ENCODE data around the gene RRAD. TPM values are rescaled to one million over a fixed set of nuclear protein-coding genes. Genes with fewer than 3 reads are reported as not detected.

Gene RRAD
- total RNA-seq, 2 experiments from 2014 or later = 1.0 to 1.3 TPM

DNA sequence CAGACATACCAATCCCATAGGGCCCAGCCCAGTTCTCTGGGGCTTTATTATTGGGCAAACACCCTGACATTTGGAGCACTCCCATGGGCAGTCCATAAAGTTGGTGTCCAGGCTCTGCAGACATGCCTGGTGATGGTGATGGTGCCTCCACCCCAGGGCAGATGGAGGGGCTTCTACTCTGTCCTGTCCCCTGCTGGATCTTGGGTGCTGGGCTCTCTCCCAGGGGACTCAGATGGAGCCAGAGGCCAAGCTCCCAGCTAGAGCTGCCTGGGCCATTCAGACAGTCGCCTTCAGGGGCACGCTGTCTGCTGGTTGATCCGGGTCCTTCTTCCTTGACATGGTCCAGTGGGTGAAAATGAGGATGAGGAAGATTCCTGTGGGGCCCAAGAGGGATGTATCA is 17.2 kb downstream of the RRAD start:
- CTCF ChIA-PET = no interaction called here
- Mint-ChIP-seq H3K36me3 (ENCODE audit: low read depth) (no peaks in the 10 kb centered on the region), H3K27me3 (no peaks in the 10 kb centered on the region), H3K4me1 (peaks cover 8% of the 10 kb centered on the region), H3K4me3 (no peak overlapping the region), H3K27ac (no peak overlapping the region), H3K9me3 (no peaks in the 10 kb centered on the region)
- DNase-seq = no peak
- POLR2A ChIA-PET = no interaction called here

DNA sequence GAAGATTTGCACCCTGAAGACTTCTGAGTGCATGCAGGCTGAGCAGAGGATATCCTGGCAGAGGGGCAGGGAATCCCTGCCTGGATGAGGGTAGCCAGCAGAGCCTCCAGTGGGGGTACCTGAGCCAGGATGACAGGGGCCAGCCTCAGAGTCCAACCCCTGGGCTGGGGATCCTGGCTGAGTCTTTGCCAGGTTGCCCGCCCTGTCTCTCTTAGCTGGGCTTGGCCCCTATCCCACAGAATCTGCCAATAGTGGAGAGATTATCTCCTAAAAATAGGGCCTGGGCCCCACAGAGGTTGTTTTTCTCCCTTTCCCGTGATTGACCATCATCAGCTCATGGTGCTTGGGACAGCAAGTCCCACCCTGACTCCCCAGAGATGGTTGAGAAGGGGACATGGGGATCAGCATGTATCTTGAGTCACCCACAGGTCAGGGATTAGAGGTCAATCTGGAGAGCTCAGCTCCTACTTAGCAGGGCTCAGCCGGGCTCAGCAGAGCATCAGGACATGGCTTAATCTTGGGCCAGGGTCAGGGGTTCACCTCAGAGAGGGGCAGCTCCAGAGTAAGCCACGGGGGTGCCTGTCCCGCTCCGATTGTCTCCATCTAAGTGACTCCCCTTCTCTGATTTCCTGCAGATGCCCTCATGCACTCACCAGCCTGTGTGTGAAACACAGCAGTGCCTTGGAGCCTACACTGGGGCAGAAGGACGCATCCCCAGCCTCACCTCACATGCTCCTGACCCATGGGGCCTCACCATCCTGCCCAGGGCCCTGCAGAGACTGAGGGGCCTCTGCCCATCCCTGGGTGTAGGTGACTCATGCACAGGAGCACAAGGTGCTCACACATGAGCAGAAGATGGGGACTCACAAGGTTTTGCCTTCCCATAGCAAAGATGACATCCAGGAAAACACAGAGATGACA is 18.2 kb downstream of the RRAD start:
- H3K9me3 Mint-ChIP-seq = no peaks in the 10 kb centered on the region
- DNase-seq = no peak
- no peak overlapping the region for H3K27ac Mint-ChIP-seq
- no peaks in the 10 kb centered on the region for H3K36me3 Mint-ChIP-seq (ENCODE audit: low read depth)
- CTCF ChIA-PET = interaction anchor here (1.1 to 1.3 kb wide), 3 partner anchors 12 to 39 kb away, joined by 3 to 4 read pairs (median 3); no protein-coding TSS in a partner anchor
- H3K4me1 Mint-ChIP-seq = peaks cover 8% of the 10 kb centered on the region
- POLR2A ChIA-PET = interaction anchor here (0.9 to 2.1 kb wide), 3 partner anchors 12 to 26 kb away, joined by 4 to 7 read pairs (median 4); partner anchors contain the start of gene PDP2
- no peaks in the 10 kb centered on the region for H3K27me3 Mint-ChIP-seq
- H3K4me3 Mint-ChIP-seq = no peak overlapping the region

DNA sequence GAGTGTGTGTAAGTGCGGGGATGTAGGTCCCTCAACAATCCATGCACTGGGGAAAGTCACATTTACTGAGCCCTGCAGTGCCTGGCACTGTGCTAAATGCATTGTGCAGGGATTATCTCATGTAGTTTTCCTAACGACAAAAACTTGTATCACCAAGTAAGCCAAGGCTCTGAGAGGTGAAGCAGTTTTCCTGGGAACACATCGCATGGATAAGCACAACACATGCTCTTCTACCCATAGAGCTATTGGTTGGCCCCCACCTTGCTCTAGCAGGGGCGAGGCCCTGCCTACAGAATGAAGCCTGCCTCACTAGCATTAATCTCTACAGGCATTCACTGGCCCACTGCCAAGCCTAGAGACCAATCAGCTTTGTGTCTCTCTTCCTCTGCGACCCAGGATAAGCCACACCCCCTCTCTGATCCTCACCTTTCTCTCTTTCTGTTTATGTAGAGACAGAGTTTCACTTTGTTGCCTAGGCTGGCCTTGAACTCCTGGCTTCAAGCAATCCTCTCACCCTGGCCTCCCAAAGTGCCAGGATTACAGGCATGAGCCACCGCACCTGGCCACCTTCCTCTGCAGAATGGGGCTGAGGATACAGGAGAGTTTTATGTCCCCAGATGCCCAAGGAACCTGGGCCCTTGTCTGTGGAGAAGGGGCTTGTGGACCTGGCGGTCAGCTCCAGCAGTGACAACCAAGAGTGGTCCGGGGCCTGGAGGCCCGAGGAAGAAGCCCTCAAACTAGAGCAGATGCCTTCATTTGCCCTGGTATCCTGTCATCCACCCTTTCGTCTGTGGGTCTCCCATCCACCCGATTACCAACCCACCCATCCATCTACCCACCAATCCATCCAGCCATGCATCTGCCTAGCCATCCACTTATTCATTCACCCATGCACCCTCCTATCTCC is 19.4 kb downstream of the RRAD start:
- ChIA-PET CTCF (interaction anchor here (1.1 to 3.6 kb wide), 4 partner anchors 11 to 38 kb away, joined by 3 to 15 read pairs (median 3); no protein-coding TSS in a partner anchor), POLR2A (interaction anchor here (0.8 to 2.1 kb wide), 3 partner anchors 11 to 25 kb away, joined by 3 to 7 read pairs (median 4); partner anchors contain the start of gene PDP2)
- Mint-ChIP-seq H3K27ac (no peak overlapping the region), H3K36me3 (ENCODE audit: low read depth) (no peaks in the 10 kb centered on the region), H3K9me3 (no peaks in the 10 kb centered on the region), H3K4me1 (peaks cover 8% of the 10 kb centered on the region), H3K4me3 (no peak overlapping the region), H3K27me3 (no peaks in the 10 kb centered on the region)
- DNase-seq = peak; percentile 56

DNA sequence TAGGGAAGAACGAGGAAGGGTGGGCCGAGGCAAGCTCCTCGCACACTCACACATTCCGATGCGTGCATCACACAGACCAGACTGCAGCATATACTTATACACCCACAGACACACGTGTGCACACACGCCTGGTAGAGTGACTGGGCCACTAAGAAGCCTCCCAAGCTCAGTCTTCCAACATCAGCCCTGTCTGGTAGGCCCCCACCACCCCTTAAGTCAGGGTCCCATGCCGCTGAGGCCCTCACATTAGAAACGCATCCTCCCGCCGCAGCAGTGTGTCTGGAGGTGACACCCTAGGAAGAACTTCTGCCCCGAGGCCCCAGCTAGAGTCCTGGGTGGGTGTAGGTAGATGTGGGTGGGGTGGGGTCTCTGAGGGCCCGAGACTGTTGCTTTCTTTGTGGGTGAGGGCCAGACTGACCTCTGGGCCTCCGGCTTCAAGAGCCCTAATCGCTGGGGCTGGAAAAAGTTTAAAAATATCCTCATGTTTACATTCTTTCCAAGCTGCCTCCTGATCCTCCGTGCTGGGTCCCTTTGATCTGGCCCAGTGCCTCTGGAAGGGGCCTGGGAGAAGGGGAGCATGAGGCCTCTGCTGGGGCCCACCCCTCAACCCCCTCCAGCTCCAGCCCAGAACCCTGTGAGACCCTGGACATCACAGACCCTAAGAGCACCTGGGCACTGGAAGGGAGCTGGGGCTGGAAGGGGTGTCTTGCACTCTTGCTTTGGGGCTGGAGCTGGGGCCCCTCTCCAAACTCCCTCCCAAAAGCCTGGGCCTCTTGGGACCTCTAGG is 20.3 kb downstream of the RRAD start:
- Mint-ChIP-seq H3K27me3 (no peaks in the 10 kb centered on the region), H3K36me3 (ENCODE audit: low read depth) (no peaks in the 10 kb centered on the region), H3K27ac (no peak overlapping the region), H3K9me3 (no peaks in the 10 kb centered on the region), H3K4me3 (no peak overlapping the region), H3K4me1 (peaks cover 8% of the 10 kb centered on the region)
- ChIA-PET CTCF (interaction anchor here (1.1 to 3.6 kb wide), 2 partner anchors 10 to 32 kb away, joined by 3 to 15 read pairs; no protein-coding TSS in a partner anchor), POLR2A (interaction anchor here (0.8 kb wide), 1 partner anchor 14 kb away, joined by 3 read pairs; no protein-coding TSS in a partner anchor)
- DNase-seq = no peak

DNA sequence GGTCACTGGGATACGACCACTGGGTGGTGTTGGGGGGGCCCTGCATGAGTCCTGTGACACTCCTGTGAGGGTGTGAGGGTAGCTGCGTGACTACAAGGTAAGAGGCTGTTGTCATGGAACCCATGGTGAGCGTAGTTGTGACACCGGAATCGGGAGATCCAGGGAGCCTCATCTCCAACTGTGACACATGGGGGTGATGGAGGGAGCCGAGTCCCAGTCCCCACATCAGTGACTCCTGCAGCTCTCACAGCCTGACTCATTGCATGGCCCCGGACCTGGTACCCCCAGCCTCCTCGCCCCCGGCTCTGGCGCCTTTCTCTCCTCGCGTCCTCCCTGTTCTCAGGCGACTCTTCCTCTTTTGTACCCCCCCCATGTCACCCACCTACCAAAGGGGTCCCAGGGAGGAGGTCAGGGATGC is 20.9 kb downstream of the RRAD start:
- Mint-ChIP-seq H3K4me3 (no peak overlapping the region), H3K4me1 (peaks cover 8% of the 10 kb centered on the region), H3K27me3 (no peaks in the 10 kb centered on the region), H3K36me3 (ENCODE audit: low read depth) (no peaks in the 10 kb centered on the region), H3K9me3 (no peaks in the 10 kb centered on the region), H3K27ac (no peak overlapping the region)
- DNase-seq = no peak
- ChIA-PET CTCF (interaction anchor here (3.6 kb wide), 1 partner anchor 9 kb away, joined by 15 read pairs; no protein-coding TSS in a partner anchor), POLR2A (no interaction called here)

DNA sequence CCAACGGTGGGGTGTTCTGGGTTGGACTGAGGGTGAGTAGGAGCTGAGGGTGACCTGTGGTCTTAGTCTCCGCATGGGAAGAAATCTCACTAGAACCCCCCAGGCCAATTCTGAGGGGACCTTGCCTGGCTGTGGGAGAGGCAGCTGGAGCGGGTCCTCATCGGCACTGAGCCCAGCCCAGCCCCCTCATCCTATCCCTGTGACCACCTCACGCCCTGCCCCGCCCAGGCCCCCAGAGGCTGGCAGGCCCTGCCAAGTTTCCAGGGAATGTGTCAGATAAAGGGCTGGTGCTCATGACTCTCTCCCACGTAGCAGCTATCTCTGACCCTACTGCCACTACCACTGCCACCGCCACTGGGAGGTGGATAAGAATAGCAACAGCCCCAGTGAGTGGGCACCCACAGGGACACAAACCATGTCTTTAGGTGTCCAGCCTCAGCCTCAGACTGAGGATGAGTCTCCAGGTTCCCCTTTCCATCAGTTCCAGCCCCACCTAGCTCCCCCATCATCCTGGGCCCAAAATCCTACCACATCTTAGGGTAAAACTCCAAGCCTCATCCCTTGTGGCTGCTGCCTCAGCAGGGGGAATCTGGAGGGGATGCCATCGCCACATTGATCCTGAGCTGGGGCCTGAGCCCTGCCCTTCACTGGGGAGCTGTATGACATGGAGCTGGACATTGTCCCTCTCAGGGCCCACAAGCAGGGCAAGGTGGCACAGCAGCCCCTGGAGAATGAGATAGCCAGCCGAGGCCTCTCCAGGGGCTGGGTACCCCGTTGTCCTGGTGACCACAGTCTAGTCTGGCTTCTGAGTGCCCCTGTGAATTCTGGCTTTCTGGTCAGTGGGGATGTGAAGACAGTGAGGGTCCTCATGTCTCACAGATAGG is 21.5 kb downstream of the RRAD start:
- Mint-ChIP-seq H3K4me1 (peaks cover 8% of the 10 kb centered on the region), H3K27ac (no peak overlapping the region), H3K9me3 (no peaks in the 10 kb centered on the region), H3K4me3 (no peak overlapping the region), H3K36me3 (ENCODE audit: low read depth) (no peaks in the 10 kb centered on the region), H3K27me3 (no peaks in the 10 kb centered on the region)
- POLR2A ChIA-PET = no interaction called here
- CTCF ChIA-PET = interaction anchor here (3.6 kb wide), 1 partner anchor 9 kb away, joined by 15 read pairs; no protein-coding TSS in a partner anchor
- no peak for DNase-seq

DNA sequence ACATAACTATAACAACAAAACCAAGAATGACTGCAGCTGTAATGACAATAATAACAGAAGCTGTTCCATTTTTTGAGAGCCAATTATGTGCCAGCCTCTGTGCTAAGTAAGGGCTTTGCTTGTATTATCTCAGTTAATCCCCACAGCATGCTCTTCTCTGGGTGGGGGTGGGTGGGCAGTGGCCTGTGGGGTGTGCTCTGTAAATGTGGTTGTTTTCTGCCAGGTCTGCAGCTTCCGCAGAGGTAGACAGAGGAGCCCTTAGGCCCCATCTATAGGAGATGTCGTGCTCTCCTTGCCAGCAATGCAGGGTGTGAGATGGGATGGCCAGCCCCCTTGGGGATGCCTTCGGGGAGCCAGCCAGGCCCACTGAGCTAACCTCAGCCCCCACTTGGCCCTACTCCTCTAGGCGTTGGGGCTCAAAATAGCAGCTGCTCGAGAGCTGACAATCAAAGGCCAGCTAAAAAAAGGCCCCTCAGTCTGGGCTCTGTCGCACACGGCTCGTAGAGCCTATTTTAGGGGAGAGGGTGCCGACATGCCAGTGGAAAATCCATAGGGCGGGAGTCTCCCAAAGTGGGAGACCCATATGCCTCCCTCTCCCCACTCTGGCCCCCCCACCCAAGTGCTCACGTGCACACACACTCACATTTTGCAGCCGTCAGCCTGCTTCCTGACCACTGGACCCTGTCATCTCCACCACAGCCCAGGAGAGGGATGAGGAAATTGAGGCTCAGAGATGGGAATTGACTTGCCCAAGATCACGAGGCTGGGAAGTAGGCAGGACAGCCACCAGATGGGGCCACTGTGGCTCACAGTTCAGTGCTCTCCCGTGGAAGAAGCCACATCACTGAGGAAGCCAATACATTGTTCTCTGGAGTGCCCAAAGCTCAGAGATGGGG is 22.4 kb downstream of the RRAD start:
- Mint-ChIP-seq H3K4me1 (peaks cover 8% of the 10 kb centered on the region), H3K27ac (no peak overlapping the region), H3K27me3 (no peaks in the 10 kb centered on the region), H3K36me3 (ENCODE audit: low read depth) (no peaks in the 10 kb centered on the region), H3K9me3 (no peaks in the 10 kb centered on the region), H3K4me3 (no peak overlapping the region)
- CTCF ChIA-PET = interaction anchor here (1.2 to 3.6 kb wide), 2 partner anchors 8 to 11 kb away, joined by 4 to 15 read pairs; no protein-coding TSS in a partner anchor
- DNase-seq = no peak
- POLR2A ChIA-PET = interaction anchor here (1.0 to 1.1 kb wide), 2 partner anchors 31 to 73 kb away, joined by 3 read pairs; no protein-coding TSS in a partner anchor

DNA sequence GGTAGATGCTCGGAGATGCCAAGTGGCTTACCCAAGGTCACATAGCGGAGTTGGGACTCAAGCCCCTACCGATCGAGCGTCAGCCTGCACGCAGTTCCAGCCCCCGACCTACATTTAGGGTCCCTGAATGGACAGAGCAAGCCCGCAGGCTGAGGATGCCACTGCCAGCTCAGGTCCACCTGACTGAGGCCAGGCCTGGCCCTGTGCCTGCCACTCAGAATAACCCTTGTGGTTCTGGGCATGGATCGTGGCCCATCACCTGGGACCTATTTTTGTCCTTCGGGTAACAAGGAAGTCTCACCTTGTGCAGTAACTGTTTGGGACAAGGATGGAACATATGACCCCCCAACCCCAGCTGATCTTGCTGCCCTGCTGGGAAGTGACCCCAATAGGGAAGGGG is 23.7 kb downstream of the RRAD start:
- peaks cover 8% of the 10 kb centered on the region for H3K4me1 Mint-ChIP-seq
- ChIA-PET CTCF (interaction anchor here (0.6 kb wide), 1 partner anchor 8 kb away, joined by 3 read pairs; no protein-coding TSS in a partner anchor), POLR2A (interaction anchor here (1.1 kb wide), 1 partner anchor 32 kb away, joined by 3 read pairs; no protein-coding TSS in a partner anchor)
- DNase-seq = no peak
- H3K27me3 Mint-ChIP-seq = no peaks in the 10 kb centered on the region
- no peak overlapping the region for H3K4me3 Mint-ChIP-seq
- H3K27ac Mint-ChIP-seq = no peak overlapping the region
- H3K36me3 Mint-ChIP-seq (ENCODE audit: low read depth) = no peaks in the 10 kb centered on the region
- no peaks in the 10 kb centered on the region for H3K9me3 Mint-ChIP-seq

DNA sequence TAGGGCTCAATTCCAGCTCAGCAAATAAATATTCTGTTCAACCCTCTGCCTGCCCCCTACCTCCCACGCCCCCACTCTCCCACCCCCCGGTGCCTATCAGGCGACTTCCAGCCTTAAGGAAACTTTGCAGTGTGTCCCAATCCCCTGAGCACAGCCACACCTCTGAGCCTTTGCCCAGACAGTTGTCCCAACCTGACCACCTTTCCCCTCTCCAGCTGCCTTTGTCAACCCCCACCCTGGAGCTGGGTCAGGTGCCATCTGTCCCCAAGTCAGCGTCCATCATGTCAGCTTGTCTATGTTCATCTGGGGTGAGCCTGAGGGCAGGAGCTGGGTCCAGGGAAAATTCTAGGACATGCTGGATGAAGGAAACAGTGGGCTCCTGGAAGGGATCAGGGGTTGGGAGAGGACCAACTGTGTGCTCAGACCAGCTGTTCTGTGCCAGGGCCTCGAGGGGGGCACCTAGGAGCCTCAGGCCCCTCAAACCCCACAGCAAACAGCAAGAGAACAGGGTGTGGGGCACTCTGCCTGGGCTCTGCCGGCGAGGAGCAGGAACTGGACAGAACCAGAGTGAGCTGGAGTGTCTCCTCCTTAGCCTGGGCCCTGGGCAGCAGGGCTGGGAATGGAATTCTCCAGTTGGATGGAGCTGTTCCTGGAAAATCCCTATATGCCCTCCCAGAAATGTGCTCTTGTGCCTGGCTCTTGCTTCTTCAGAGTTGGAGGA is 24.5 kb downstream of the RRAD start:
- Mint-ChIP-seq H3K4me1 (peaks cover 3% of the 10 kb centered on the region), H3K27me3 (no peaks in the 10 kb centered on the region), H3K27ac (no peak overlapping the region), H3K9me3 (no peaks in the 10 kb centered on the region), H3K36me3 (ENCODE audit: low read depth) (no peaks in the 10 kb centered on the region), H3K4me3 (no peak overlapping the region)
- DNase-seq = no peak
- ChIA-PET POLR2A (no interaction called here), CTCF (interaction anchor here (0.6 kb wide), 1 partner anchor 9 kb away, joined by 3 read pairs; no protein-coding TSS in a partner anchor)

DNA sequence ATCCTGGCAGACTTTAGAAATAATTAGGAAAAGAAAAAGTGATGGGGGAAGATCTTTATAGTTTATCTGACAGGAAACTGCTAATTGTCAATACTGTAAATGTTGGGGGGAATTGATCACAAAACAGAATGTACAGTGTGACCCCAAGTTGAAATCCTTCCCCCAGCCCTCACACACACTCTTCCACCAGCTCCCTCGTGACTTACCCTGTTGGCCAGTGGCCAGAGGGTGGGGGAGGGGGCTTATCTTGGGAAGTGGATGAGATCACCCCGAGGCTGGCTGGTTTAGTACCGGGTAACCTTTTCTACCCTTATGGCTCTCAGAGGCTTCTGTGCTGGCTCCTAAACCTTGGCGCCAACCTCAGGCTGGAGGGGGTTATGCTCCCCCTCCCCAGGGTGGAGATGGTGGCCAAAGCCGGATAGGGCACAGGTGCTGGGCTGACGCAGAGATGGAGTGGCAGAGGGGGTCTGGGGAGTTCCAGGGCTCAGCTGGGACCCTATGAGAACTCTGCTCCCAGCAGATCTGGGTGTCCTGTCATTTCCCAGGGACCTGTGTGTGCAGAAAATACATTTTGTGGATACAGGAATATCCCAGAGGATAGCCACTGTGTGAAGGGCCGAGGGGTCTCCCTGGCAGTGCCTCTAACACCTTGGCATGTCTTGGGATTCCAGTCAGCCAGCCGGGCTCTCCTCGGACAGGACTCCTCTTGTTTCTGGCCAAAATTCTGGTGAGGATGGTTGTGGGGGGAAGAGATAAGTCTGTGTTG is 25.2 kb downstream of the RRAD start:
- H3K27ac Mint-ChIP-seq = no peak overlapping the region
- ChIA-PET CTCF (interaction anchor here (0.6 kb wide), 1 partner anchor 70 kb away, joined by 3 read pairs; the partner anchor contains the start of gene NAE1), POLR2A (no interaction called here)

More for the DNA sequence above, 25.2 kb downstream of the RRAD start:
- peaks cover 4% of the 10 kb centered on the region for H3K4me1 Mint-ChIP-seq
- H3K4me3 Mint-ChIP-seq = no peak overlapping the region
- DNase-seq = no peak
- no peaks in the 10 kb centered on the region for H3K27me3 Mint-ChIP-seq
- no peaks in the 10 kb centered on the region for H3K9me3 Mint-ChIP-seq
- H3K36me3 Mint-ChIP-seq (ENCODE audit: low read depth) = no peaks in the 10 kb centered on the region

Data from activated CD4-positive, alpha-beta memory T cell treated with anti-CD3 and anti-CD28 coated beads, Interleukin-2, amount 10 ng/mL, durations not matched to agents 7 days and 5 days (primary cell).